MG63 (cell line): Measurements from ENCODE around the gene C1R. TPM values are rescaled to one million over a fixed set of nuclear protein-coding genes. Genes with fewer than 3 reads are reported as not detected.
"Not testable (repeated sequence)": the region's sequence is repeated elsewhere in the genome, so short reads cannot be mapped to it uniquely, and the experiment has no call there.

Source experiments
- DNase-seq: peaks from one replicate; pipeline ENCODE4 v3.0.0-alpha.2; 2020
- H3K27me3 ChIP-seq: fragments of 250-450 bp; sonication (Bioruptor Pico); 2 replicates; pipeline ENCODE4 v1.5.1; 2020; ENCODE audit warnings: mild to moderate bottlenecking, moderate library complexity
- H3K36me3 ChIP-seq: fragments of 250-450 bp; sonication (Bioruptor Pico); 2 replicates; pipeline ENCODE4 v1.5.1; 2020; ENCODE audit warnings: mild to moderate bottlenecking, moderate library complexity
- H3K4me3 ChIP-seq: fragments of 250-450 bp; sonication (Bioruptor Pico); 2 replicates; pipeline ENCODE4 v1.5.1; 2020; ENCODE audit warnings: mild to moderate bottlenecking, moderate library complexity
- H3K9me3 ChIP-seq: fragments of 250-450 bp; sonication (Bioruptor Pico); 2 replicates; pipeline ENCODE4 v1.5.1; 2020; ENCODE audit warnings: mild to moderate bottlenecking, moderate library complexity
- total RNA-seq: library from RNA; depleted of rRNA; stranded (reverse); fragments of >200 nt; shearing (Covaris generic); gene quantifications from 2 replicates; pipeline ENCODE4 v1.2.3, GENCODE V29; 2014; ENCODE audit warnings: low replicate concordance

The C1R gene
- total RNA-seq, 1 experiment from 2014 or later, result 45.9 TPM

- Histone ChIP-seq H3K4me3 (no peak overlapping the region), H3K27me3 (no peaks in the 10 kb centered on the region), H3K9me3 (peaks cover 6% of the 10 kb centered on the region; the same call in 1 of the 2 replicates), H3K36me3 (no peaks in the 10 kb centered on the region)
- DNase-seq, result no peak
Measured at GRCh38 chr12:7108003-7108795, 16.0 kb upstream of the C1R start.

- DNase-seq, result no peak
Measured at GRCh38 chr12:7107636-7108002, 15.4 kb upstream of the C1R start.

GRCh38 chr12:7107181-7107580 lies 14.9 kb upstream of the C1R start:
- H3K27me3 ChIP-seq, H3K9me3 ChIP-seq, H3K4me3 ChIP-seq, DNase-seq, H3K36me3 ChIP-seq: not testable (repeated sequence)

More at GRCh38 chr12:7107636-7108002, 15.4 kb upstream of the C1R start:
- no peaks in the 10 kb centered on the region for H3K36me3 ChIP-seq
- peaks cover 6% of the 10 kb centered on the region; the same call in 1 of the 2 replicates for H3K9me3 ChIP-seq
- no peaks in the 10 kb centered on the region for H3K27me3 ChIP-seq
- no peak overlapping the region for H3K4me3 ChIP-seq

GRCh38 chr12:7106082-7106481 lies 13.8 kb upstream of the C1R start:
- H3K9me3 ChIP-seq, result peaks cover 6% of the 10 kb centered on the region; the same call in 1 of the 2 replicates
- H3K4me3 ChIP-seq, result no peak overlapping the region
- DNase-seq, result no peak
- H3K36me3 ChIP-seq, result no peaks in the 10 kb centered on the region
- no peaks in the 10 kb centered on the region for H3K27me3 ChIP-seq

GRCh38 chr12:7103837-7104584 lies 11.8 kb upstream of the C1R start:
- H3K36me3 ChIP-seq, result no peaks in the 10 kb centered on the region
- no peaks in the 10 kb centered on the region for H3K27me3 ChIP-seq
- H3K4me3 ChIP-seq, result no peak overlapping the region
- H3K9me3 ChIP-seq, result peaks cover 6% of the 10 kb centered on the region; the same call in 1 of the 2 replicates
- no peak for DNase-seq

GRCh38 chr12:7102582-7102981 lies 10.3 kb upstream of the C1R start:
- no peak for DNase-seq
- Histone ChIP-seq H3K4me3 (no peak overlapping the region), H3K9me3 (peaks cover 6% of the 10 kb centered on the region; the same call in 1 of the 2 replicates), H3K27me3 (no peaks in the 10 kb centered on the region), H3K36me3 (no peaks in the 10 kb centered on the region)

GRCh38 chr12:7101694-7102131 lies 9.5 kb upstream of the C1R start:
- H3K36me3 ChIP-seq, result no peaks in the 10 kb centered on the region
- peaks cover 6% of the 10 kb centered on the region; the same call in 1 of the 2 replicates for H3K9me3 ChIP-seq
- no peak for DNase-seq
- no peak overlapping the region for H3K4me3 ChIP-seq
- H3K27me3 ChIP-seq, result no peaks in the 10 kb centered on the region

- H3K4me3 ChIP-seq, result no peak overlapping the region
- H3K36me3 ChIP-seq, result no peaks in the 10 kb centered on the region
- H3K27me3 ChIP-seq, result no peaks in the 10 kb centered on the region
- no peak for DNase-seq
- H3K9me3 ChIP-seq, result peaks cover 4% of the 10 kb centered on the region; the same call in 1 of the 2 replicates
Measured at GRCh38 chr12:7101047-7101693, 8.9 kb upstream of the C1R start.

GRCh38 chr12:7100239-7100638 lies 8.0 kb upstream of the C1R start:
- H3K9me3 ChIP-seq, result no peaks in the 10 kb centered on the region
- no peak overlapping the region for H3K4me3 ChIP-seq
- H3K27me3 ChIP-seq, result no peaks in the 10 kb centered on the region
- no peak for DNase-seq
- no peaks in the 10 kb centered on the region for H3K36me3 ChIP-seq

- Histone ChIP-seq H3K4me3 (no peak overlapping the region), H3K9me3 (no peaks in the 10 kb centered on the region), H3K27me3 (no peaks in the 10 kb centered on the region), H3K36me3 (no peaks in the 10 kb centered on the region)
- no peak for DNase-seq
Measured at GRCh38 chr12:7099290-7099996, 7.2 kb upstream of the C1R start.

- DNase-seq, result no peak
- no peaks in the 10 kb centered on the region for H3K27me3 ChIP-seq
- no peaks in the 10 kb centered on the region for H3K36me3 ChIP-seq
- no peaks in the 10 kb centered on the region for H3K9me3 ChIP-seq
- H3K4me3 ChIP-seq, result no peak overlapping the region
Measured at GRCh38 chr12:7096979-7097378, 4.7 kb upstream of the C1R start.

- H3K36me3 ChIP-seq, result no peaks in the 10 kb centered on the region
Measured at GRCh38 chr12:7096006-7096932, 4.0 kb upstream of the C1R start.

GRCh38 chr12:7093892-7094291 lies 1.6 kb upstream of the C1R start:
- Histone ChIP-seq H3K4me3 (no peak overlapping the region), H3K27me3 (no peaks in the 10 kb centered on the region), H3K36me3 (no peaks in the 10 kb centered on the region), H3K9me3 (no peaks in the 10 kb centered on the region)
- no peak for DNase-seq

More at GRCh38 chr12:7096006-7096932, 4.0 kb upstream of the C1R start:
- H3K27me3 ChIP-seq, result no peaks in the 10 kb centered on the region
- no peak overlapping the region for H3K4me3 ChIP-seq
- no peaks in the 10 kb centered on the region for H3K9me3 ChIP-seq
- DNase-seq, result no peak

GRCh38 chr12:7093486-7093885 lies 1.2 kb upstream of the C1R start:
- H3K9me3 ChIP-seq, result no peaks in the 10 kb centered on the region
- H3K36me3 ChIP-seq, result no peaks in the 10 kb centered on the region
- no peak overlapping the region for H3K4me3 ChIP-seq
- H3K27me3 ChIP-seq, result no peaks in the 10 kb centered on the region
- no peak for DNase-seq

GRCh38 chr12:7092986-7093460 lies 778 bp upstream of the C1R start:
- no peak for DNase-seq
- Histone ChIP-seq H3K9me3 (no peaks in the 10 kb centered on the region), H3K27me3 (no peaks in the 10 kb centered on the region), H3K36me3 (no peaks in the 10 kb centered on the region), H3K4me3 (no peak overlapping the region)
